Measurements from ENCODE around the gene YARS1. TPM values are rescaled to one million over a fixed set of nuclear protein-coding genes. Genes with fewer than 3 reads are reported as not detected.

YARS1 gene
- total and polyA plus RNA-seq, 2 of the 13 experiments (the other 11 are each of a cell fraction or from before 2014, with no cell fraction given): 50.1 to 113 TPM

DNA sequence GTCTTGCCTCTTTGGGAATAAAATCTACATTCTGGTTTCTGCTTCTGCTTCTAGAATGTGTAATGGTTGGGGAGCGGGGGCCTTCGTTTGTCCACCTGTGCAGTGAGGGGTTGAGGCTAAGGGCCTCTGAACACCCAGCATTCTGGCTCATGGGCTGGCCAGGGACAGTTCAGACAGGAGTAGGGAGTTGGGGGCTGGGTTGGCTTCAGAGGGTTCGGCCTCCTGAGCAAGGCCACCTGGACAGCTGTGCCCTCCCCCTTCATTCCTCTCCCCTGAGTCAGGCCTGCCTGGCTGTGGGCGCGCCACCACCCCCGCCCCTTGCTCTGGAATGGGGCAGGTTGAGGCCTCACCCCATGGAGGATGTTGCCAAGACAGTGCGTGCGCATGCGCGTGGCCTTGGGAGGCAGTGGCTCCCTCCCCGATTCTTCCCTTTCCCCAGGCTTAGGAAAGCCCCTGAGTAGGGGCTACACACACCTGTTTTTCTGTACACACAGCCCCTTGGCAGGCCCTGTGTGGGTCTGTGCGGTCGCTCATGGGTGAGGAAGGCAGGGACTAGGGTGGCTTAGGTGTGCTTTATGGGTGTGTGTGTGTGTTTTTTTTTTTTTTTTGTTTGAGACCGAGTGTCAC is 57.0 kb downstream of the YARS1 start (continued):
- TF ChIP-seq, protein P1, sequence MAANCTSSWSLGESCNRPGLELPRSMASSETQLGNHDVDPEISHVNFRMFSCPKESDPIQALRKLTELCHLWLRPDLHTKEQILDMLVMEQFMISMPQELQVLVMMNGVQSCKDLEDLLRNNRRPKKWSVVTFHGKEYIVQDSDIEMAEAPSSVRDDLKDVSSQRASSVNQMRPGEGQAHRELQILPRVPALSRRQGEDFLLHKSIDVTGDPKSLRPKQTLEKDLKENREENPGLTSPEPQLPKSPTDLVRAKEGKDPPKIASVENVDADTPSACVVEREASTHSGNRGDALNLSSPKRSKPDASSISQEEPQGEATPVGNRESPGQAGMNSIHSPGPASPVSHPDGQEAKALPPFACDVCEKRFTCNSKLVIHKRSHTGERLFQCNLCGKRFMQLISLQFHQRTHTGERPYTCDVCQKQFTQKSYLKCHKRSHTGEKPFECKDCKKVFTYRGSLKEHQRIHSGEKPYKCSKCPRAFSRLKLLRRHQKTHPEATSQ (CRISPR knock-in tag; IDR thresholded peaks at IDR 0.05; ENCODE audit: borderline replicate concordance): no peak
- 0 out of 2 replicates have a peak, but pooled peaks have one; percentile 15 for TF ChIP-seq ZNF605 (CRISPR knock-in tag; IDR thresholded peaks at IDR 0.05)
- no peak for TF ChIP-seq ZZZ3 (CRISPR knock-in tag; IDR thresholded peaks at IDR 0.05; ENCODE audit: borderline replicate concordance)
- TF ChIP-seq, protein P2, sequence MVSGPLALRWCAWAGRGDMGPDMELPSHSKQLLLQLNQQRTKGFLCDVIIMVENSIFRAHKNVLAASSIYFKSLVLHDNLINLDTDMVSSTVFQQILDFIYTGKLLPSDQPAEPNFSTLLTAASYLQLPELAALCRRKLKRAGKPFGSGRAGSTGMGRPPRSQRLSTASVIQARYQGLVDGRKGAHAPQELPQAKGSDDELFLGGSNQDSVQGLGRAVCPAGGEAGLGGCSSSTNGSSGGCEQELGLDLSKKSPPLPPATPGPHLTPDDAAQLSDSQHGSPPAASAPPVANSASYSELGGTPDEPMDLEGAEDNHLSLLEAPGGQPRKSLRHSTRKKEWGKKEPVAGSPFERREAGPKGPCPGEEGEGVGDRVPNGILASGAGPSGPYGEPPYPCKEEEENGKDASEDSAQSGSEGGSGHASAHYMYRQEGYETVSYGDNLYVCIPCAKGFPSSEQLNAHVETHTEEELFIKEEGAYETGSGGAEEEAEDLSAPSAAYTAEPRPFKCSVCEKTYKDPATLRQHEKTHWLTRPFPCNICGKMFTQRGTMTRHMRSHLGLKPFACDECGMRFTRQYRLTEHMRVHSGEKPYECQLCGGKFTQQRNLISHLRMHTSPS (CRISPR knock-in tag; IDR thresholded peaks at IDR 0.05; ENCODE audit: low read depth): peak; percentile 87
- TF ChIP-seq CBX1 (IDR thresholded peaks at IDR 0.05; ENCODE audit: low read depth): no peak
- no peak for TF ChIP-seq ZFP90 (CRISPR knock-in tag; IDR thresholded peaks at IDR 0.05; ENCODE audit: borderline replicate concordance)
- peak; percentile 73; the same call in 1 of the 2 replicates for TF ChIP-seq MYC (CRISPR knock-in tag; IDR thresholded peaks at IDR 0.05; ENCODE audit: borderline replicate concordance)
- TF ChIP-seq PCBP1 (IDR thresholded peaks at IDR 0.05; ENCODE audit: borderline replicate concordance, low read depth, low read length): peak; percentile 77; the same call in 1 of the 2 replicates
- TF ChIP-seq PITX1 (CRISPR knock-in tag; IDR thresholded peaks at IDR 0.05): peak; percentile 62
- TF ChIP-seq KDM3A (CRISPR knock-in tag; IDR thresholded peaks at IDR 0.05; ENCODE audit: low read depth): 0 out of 2 replicates have a peak, but pooled peaks have one; percentile 59
- TF ChIP-seq TCF12 (IDR thresholded peaks at IDR 0.05): no peak
- TF ChIP-seq TCF12 (CRISPR knock-in tag; IDR thresholded peaks at IDR 0.05): 0 out of 2 replicates have a peak, but pooled peaks have one; percentile 72
- no peak for TF ChIP-seq ARNTL (CRISPR knock-in tag; IDR thresholded peaks at IDR 0.05)
- TF ChIP-seq, protein P3, sequence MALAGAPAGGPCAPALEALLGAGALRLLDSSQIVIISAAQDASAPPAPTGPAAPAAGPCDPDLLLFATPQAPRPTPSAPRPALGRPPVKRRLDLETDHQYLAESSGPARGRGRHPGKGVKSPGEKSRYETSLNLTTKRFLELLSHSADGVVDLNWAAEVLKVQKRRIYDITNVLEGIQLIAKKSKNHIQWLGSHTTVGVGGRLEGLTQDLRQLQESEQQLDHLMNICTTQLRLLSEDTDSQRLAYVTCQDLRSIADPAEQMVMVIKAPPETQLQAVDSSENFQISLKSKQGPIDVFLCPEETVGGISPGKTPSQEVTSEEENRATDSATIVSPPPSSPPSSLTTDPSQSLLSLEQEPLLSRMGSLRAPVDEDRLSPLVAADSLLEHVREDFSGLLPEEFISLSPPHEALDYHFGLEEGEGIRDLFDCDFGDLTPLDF (CRISPR knock-in tag; IDR thresholded peaks at IDR 0.05): no peak
- peak; percentile 96 for TF ChIP-seq FOSL1 (CRISPR knock-in tag; IDR thresholded peaks at IDR 0.05; ENCODE audit: borderline replicate concordance)
- no peak for TF ChIP-seq ZNF33A (CRISPR knock-in tag; IDR thresholded peaks at IDR 0.05; ENCODE audit: borderline replicate concordance)
- no peak for TF ChIP-seq SMARCC2 (IDR thresholded peaks at IDR 0.05)
- no peak for TF ChIP-seq SMYD3 (CRISPR knock-in tag; IDR thresholded peaks at IDR 0.05)
- TF ChIP-seq MEIS2 (CRISPR knock-in tag; IDR thresholded peaks at IDR 0.05): peak; percentile 81
- TF ChIP-seq BRD4 (CRISPR knock-in tag; IDR thresholded peaks at IDR 0.05): no peak
- TF ChIP-seq, protein P4, sequence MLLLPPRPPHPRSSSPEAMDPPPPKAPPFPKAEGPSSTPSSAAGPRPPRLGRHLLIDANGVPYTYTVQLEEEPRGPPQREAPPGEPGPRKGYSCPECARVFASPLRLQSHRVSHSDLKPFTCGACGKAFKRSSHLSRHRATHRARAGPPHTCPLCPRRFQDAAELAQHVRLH (CRISPR knock-in tag; IDR thresholded peaks at IDR 0.05; ENCODE audit: borderline replicate concordance, low read depth): peak; percentile 39; the same call in 1 of the 2 replicates
- TF ChIP-seq, protein P5, sequence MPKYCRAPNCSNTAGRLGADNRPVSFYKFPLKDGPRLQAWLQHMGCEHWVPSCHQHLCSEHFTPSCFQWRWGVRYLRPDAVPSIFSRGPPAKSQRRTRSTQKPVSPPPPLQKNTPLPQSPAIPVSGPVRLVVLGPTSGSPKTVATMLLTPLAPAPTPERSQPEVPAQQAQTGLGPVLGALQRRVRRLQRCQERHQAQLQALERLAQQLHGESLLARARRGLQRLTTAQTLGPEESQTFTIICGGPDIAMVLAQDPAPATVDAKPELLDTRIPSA (CRISPR knock-in tag; IDR thresholded peaks at IDR 0.05; ENCODE audit: borderline replicate concordance): no peak; the same call in 1 of the 2 replicates
- TF ChIP-seq ZBTB20 (CRISPR knock-in tag; IDR thresholded peaks at IDR 0.05; ENCODE audit: borderline replicate concordance, low read depth): peak; percentile 19; the same call in 1 of the 2 replicates
- TF ChIP-seq, protein P6, sequence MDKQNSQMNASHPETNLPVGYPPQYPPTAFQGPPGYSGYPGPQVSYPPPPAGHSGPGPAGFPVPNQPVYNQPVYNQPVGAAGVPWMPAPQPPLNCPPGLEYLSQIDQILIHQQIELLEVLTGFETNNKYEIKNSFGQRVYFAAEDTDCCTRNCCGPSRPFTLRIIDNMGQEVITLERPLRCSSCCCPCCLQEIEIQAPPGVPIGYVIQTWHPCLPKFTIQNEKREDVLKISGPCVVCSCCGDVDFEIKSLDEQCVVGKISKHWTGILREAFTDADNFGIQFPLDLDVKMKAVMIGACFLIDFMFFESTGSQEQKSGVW (CRISPR knock-in tag; IDR thresholded peaks at IDR 0.05; ENCODE audit: borderline replicate concordance): no peak

All from HepG2 (cell line).